Glutamatergic neuron (in vitro differentiated cells): ENCODE results near the gene CLEC2A. TPM values are rescaled to one million over a fixed set of nuclear protein-coding genes. Genes with fewer than 3 reads are reported as not detected.
"Not testable (repeated sequence)": the region's sequence is repeated elsewhere in the genome, so short reads cannot be mapped to it uniquely, and the experiment has no call there.

Experiments used
- DNase-seq: peaks from one replicate; pipeline ENCODE4 v3.0.0; 2022
- H3K27ac Mint-ChIP-seq: one replicate; pipeline ENCODE4 v1.8.0; 2020; ENCODE audit warnings: mild to moderate bottlenecking, mixed read lengths, inconsistent platforms; ENCODE audit not compliant: unreplicated experiment
- H3K27me3 Mint-ChIP-seq: one replicate; pipeline ENCODE4 v1.8.0; 2020; ENCODE audit warnings: mild to moderate bottlenecking, moderate library complexity, mixed read lengths, inconsistent platforms; ENCODE audit not compliant: unreplicated experiment
- H3K36me3 Mint-ChIP-seq: one replicate; pipeline ENCODE4 v1.8.0; 2020; ENCODE audit warnings: mild to moderate bottlenecking, mixed read lengths, inconsistent platforms; ENCODE audit not compliant: unreplicated experiment
- H3K4me1 Mint-ChIP-seq: one replicate; pipeline ENCODE4 v1.8.0; 2020; ENCODE audit warnings: mild to moderate bottlenecking, low read depth, mixed read lengths, inconsistent platforms; ENCODE audit not compliant: unreplicated experiment
- H3K4me3 Mint-ChIP-seq: one replicate; pipeline ENCODE4 v1.8.0; 2020; ENCODE audit warnings: mild to moderate bottlenecking, mixed read lengths, inconsistent platforms; ENCODE audit not compliant: unreplicated experiment
- H3K9me3 Mint-ChIP-seq: one replicate; pipeline ENCODE4 v1.8.0; 2020; ENCODE audit warnings: mild to moderate bottlenecking, moderate library complexity, mixed read lengths, inconsistent platforms; ENCODE audit not compliant: unreplicated experiment
- CTCF ChIP-seq: fragments of 200-600 bp; sonication (generic); IDR thresholded peaks from one replicate; pipeline ENCODE4 v1.5.0; 2021; ENCODE audit not compliant: partially characterized antibody, unreplicated experiment
- total RNA-seq: library from RNA; stranded (reverse); fragmentation: NEBNext Ultra II Directional; extraction: Animal tissue kit (Norgen Biotek cat#: 25700); gene quantifications from one replicate; pipeline ENCODE4 v1.2.1, GENCODE V29; 2021; ENCODE audit not compliant: unreplicated experiment

The CLEC2A gene
- total RNA-seq, 1 donor from 2014 or later = not detected

- Mint-ChIP-seq H3K4me3 (no peak overlapping the region), H3K27ac (no peak overlapping the region), H3K36me3 (no peaks in the 10 kb centered on the region), H3K9me3 (no peaks in the 10 kb centered on the region), H3K4me1 (peaks cover 9% of the 10 kb centered on the region), H3K27me3 (no peaks in the 10 kb centered on the region)
- no peak for DNase-seq
- no peak for TF ChIP-seq CTCF
These were observed 28.4 kb upstream of the CLEC2A start for GRCh38 chr12:9960590-9960989.

GRCh38 chr12:9957834-9958233 is 25.7 kb upstream of the CLEC2A start:
- Mint-ChIP-seq H3K27me3 (no peaks in the 10 kb centered on the region), H3K9me3 (no peaks in the 10 kb centered on the region), H3K36me3 (no peaks in the 10 kb centered on the region), H3K4me1 (peaks cover 8% of the 10 kb centered on the region), H3K4me3 (no peak overlapping the region), H3K27ac (no peak overlapping the region)
- no peak for DNase-seq
- no peak for TF ChIP-seq CTCF

GRCh38 chr12:9952954-9953729 is 21.0 kb upstream of the CLEC2A start:
- not testable (repeated sequence) for H3K4me1 Mint-ChIP-seq, H3K27ac Mint-ChIP-seq, H3K9me3 Mint-ChIP-seq, H3K4me3 Mint-ChIP-seq, H3K27me3 Mint-ChIP-seq, H3K36me3 Mint-ChIP-seq
- peak; percentile 21 for DNase-seq

- no peak overlapping the region for H3K4me3 Mint-ChIP-seq
- peaks cover 5% of the 10 kb centered on the region for H3K36me3 Mint-ChIP-seq
- no peaks in the 10 kb centered on the region for H3K9me3 Mint-ChIP-seq
These were observed 19.0 kb upstream of the CLEC2A start for GRCh38 chr12:9951026-9951675.

GRCh38 chr12:9948606-9949296 is 16.6 kb upstream of the CLEC2A start:
- Mint-ChIP-seq H3K27ac (no peak overlapping the region), H3K4me1 (no peaks in the 10 kb centered on the region), H3K36me3 (peaks cover 5% of the 10 kb centered on the region), H3K4me3 (no peak overlapping the region), H3K27me3 (no peaks in the 10 kb centered on the region), H3K9me3 (no peaks in the 10 kb centered on the region)
- TF ChIP-seq CTCF = no peak
- DNase-seq = no peak

More at GRCh38 chr12:9951026-9951675, 19.0 kb upstream of the CLEC2A start:
- Mint-ChIP-seq H3K4me1 (no peaks in the 10 kb centered on the region), H3K27me3 (no peaks in the 10 kb centered on the region), H3K27ac (no peak overlapping the region)
- DNase-seq = no peak
- no peak for TF ChIP-seq CTCF
